Effector CD8-positive, alpha-beta T cell (primary cell): ENCODE data around the gene GALNT1.
A peak's percentile ranks its signal among the peaks of the same experiment; 100 is the strongest.

Experiments used
- DNase-seq: peaks from one replicate; lab custom pipeline; 2025; lab: John Stamatoyannopoulos, UW

Gene GALNT1

GRCh38 chr18:35582899-35583558, 1.5 kb downstream of the GALNT1 start:
- DNase-seq, result no peak

GRCh38 chr18:35584735-35585134, 3.2 kb downstream of the GALNT1 start:
- DNase-seq, result no peak

- DNase-seq, result no peak
Observed at GRCh38 chr18:35585608-35586007, 4.1 kb downstream of the GALNT1 start.

GRCh38 chr18:35588122-35588521, 6.6 kb downstream of the GALNT1 start:
- no peak for DNase-seq

GRCh38 chr18:35588995-35589394, 7.5 kb downstream of the GALNT1 start:
- DNase-seq, result no peak

GRCh38 chr18:35589546-35589945, 8.0 kb downstream of the GALNT1 start:
- no peak for DNase-seq

GRCh38 chr18:35590935-35591334, 9.4 kb downstream of the GALNT1 start:
- no peak for DNase-seq

GRCh38 chr18:35592298-35592697, 10.8 kb downstream of the GALNT1 start:
- DNase-seq, result no peak

- no peak for DNase-seq
Observed at GRCh38 chr18:35593859-35594258, 12.3 kb downstream of the GALNT1 start.

- DNase-seq, result no peak
Observed at GRCh38 chr18:35597758-35598157, 16.2 kb downstream of the GALNT1 start.

GRCh38 chr18:35602193-35602820, 20.8 kb downstream of the GALNT1 start:
- DNase-seq, result no peak

GRCh38 chr18:35603008-35603407, 21.5 kb downstream of the GALNT1 start:
- DNase-seq, result no peak

GRCh38 chr18:35603528-35603927, 22.0 kb downstream of the GALNT1 start:
- no peak for DNase-seq

GRCh38 chr18:35604369-35604768, 22.8 kb downstream of the GALNT1 start:
- no peak for DNase-seq

GRCh38 chr18:35605686-35606417, 24.3 kb downstream of the GALNT1 start:
- no peak for DNase-seq

GRCh38 chr18:35609236-35609635, 27.7 kb downstream of the GALNT1 start:
- no peak for DNase-seq

GRCh38 chr18:35610089-35610488, 28.5 kb downstream of the GALNT1 start:
- no peak for DNase-seq

- no peak for DNase-seq
Observed at GRCh38 chr18:35610724-35611123, 29.2 kb downstream of the GALNT1 start.

- no peak for DNase-seq
Observed at GRCh38 chr18:35611518-35611917, 30.0 kb downstream of the GALNT1 start.

GRCh38 chr18:35616074-35616473, 34.5 kb downstream of the GALNT1 start:
- DNase-seq, result no peak

- peak; percentile 5 for DNase-seq
Observed at GRCh38 chr18:35616664-35617423, 35.3 kb downstream of the GALNT1 start.

GRCh38 chr18:35617865-35618264, 36.3 kb downstream of the GALNT1 start:
- DNase-seq, result no peak
